Omental fat pad (tissue), 4 donors: ENCODE results near the gene IBA57. TPM values are rescaled to one million over a fixed set of nuclear protein-coding genes. Genes with fewer than 3 reads are reported as not detected.

Source experiments
- ATAC-seq: fragments of 150-250 bp; one replicate; pipeline ENCODE4 v1.9.1; 2016; ENCODE audit warnings: mild to moderate bottlenecking, moderate library complexity; ENCODE audit not compliant: low FRiP score
- DNase-seq: peaks from one replicate; pipeline ENCODE4 v3.0.0-alpha.2; 2019; ENCODE audit warnings: low spot score
- CTCF ChIP-seq, 3 donors: fragments of 450-650 bp; IDR thresholded peaks; one replicate each; pipeline ENCODE4 v1.5.1; 2016 to 2017; ENCODE audit warnings: antibody characterized with exemption in 3 of 3, mild to moderate bottlenecking in 3 of 3, moderate library complexity in 2 of 3
- total RNA-seq, 4 donors: library from RNA; depleted of rRNA; stranded (reverse); fragments of >200 nt; gene quantifications; one replicate each; pipeline ENCODE4 v1.1.0, GENCODE V29; 2016

IBA57 gene
- total RNA-seq, 4 donors from 2014 or later: 5.1 to 7.6 (median 6.5) TPM

DNA sequence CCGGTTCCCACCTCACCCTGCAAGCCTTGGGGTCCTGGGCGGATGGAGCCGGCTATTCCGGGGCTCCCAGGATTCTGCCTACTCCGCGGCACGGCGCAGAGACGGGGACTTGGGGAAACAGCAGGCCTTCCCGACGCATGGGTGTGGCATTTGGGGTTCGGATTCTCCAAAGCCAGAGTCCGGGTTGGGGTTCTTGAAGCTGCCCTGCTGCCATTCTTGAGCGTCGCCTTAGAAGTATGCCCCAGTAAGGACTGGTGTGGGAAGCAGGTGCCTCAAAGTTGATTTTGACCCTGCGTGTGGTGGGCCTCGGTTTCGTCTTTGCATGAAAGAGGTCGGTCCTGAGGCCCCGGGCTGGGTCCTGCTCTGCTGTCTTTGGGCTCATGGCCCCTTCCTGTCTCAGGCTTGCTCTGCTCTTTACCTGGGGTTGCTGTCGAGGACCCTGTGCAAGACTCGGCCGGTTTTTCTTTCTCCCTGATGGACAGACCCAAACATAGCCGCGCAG is 24.8 kb upstream of the IBA57 start:
- TF ChIP-seq CTCF (IDR thresholded peaks at IDR 0.05): no peak
- DNase-seq (no peak), ATAC-seq (no peak)

DNA sequence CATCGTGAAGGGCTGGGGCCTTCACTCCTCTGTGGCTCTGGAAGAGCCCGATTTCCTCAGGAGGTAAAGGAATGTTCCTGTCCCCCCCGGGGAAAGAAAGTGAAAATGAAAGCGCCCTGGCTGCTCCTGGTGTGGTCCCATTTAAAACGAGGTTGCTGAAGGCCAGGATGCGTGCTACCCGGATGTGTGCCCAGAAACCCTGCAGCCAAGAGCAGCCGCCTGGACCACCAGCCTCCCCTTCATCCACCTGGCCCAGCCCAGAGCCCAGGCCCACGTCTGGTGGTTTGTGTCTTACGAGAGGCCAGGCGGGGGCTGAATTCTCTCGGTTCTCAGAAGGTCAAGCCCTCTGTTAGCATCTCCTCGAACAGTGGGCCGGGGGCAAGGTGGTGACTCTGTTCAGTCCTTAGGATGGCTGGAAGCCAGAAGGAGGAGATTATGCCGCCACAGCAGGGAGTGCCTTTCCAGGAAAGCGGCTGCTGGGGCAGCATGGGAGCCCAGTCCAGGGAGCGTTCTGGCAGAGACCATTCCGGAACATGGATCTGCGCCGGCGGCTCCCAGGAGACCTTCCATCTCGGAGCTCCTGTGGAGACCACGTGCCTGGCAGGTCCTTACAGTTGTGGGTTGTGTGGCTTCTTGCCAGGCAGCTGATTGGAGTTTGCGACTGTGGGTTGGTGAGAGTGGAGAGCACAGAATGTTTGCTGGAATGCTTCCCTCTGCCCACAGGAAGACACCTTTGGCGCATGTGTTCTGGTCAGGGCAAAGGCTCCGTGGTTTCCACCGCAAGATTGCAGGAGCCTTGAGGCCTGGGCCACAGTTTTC is 24.2 kb upstream of the IBA57 start:
- no peak for DNase-seq
- no peak for ATAC-seq
- TF ChIP-seq CTCF (IDR thresholded peaks at IDR 0.05): no peak

- DNase-seq (no peak), ATAC-seq (no peak)
- TF ChIP-seq CTCF (IDR thresholded peaks at IDR 0.05): no peak
Measured at GRCh38 chr1:228142155-228142691, 23.4 kb upstream of the IBA57 start.

- no peak for ATAC-seq
- no peak for TF ChIP-seq CTCF (IDR thresholded peaks at IDR 0.05)
- no peak for DNase-seq
Measured at GRCh38 chr1:228142701-228143136, 22.9 kb upstream of the IBA57 start.

DNA sequence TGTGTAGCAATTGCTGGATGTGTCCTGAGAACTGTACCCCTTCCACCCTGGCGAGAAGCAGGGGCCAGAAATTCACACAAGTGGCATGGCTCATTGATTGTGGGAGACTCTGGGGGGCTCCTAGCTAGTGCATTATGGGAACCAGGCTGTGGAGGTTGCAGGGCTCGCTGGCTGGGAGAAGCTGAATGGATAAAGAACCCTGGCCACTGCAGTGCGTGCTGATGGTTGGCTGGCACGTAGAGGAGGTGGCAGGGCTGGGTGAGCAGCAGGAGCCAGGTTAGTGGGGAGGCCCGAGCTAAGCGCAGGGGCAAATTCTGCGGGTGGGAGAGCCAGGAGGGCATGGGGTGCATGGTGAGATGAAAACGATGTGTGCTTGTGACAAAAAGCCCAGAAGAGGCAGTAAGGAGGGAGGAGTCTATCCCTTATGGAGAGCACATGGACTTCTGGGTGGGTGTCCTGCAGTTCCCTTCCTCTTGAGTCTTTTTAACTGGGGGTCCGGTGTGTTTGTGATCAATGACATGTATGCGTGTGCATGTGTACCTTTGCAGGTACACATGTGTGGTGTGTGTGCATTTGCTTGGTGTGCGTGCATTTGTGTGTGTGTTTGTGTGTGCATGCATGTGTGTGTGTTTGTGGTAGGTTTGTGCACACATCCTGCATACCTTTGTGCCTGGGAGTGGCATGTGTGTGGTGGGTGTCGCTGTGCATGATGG is 22.0 kb upstream of the IBA57 start:
- TF ChIP-seq CTCF (IDR thresholded peaks at IDR 0.05): no peak
- no peak for DNase-seq
- ATAC-seq: no peak

GRCh38 chr1:228144193-228144992 is 21.2 kb upstream of the IBA57 start:
- no peak for DNase-seq
- no peak for ATAC-seq
- no peak for TF ChIP-seq CTCF (IDR thresholded peaks at IDR 0.05)
